ENCODE measurements around the gene STK32B. TPM values are rescaled to one million over a fixed set of nuclear protein-coding genes. Genes with fewer than 3 reads are reported as not detected.
A peak's percentile ranks its signal among the peaks of the same experiment; 100 is the strongest.
"Not testable (repeated sequence)": the region's sequence is repeated elsewhere in the genome, so short reads cannot be mapped to it uniquely, and the experiment has no call there.

The STK32B gene
- total RNA-seq (1 to 10 TPM in 5 of 6 donors, under 1 TPM in 1; 0.55 to 2.4 (median 1.4) TPM), polyA plus RNA-seq (1 to 10 TPM; 1.8 to 6.6 TPM)

DNA sequence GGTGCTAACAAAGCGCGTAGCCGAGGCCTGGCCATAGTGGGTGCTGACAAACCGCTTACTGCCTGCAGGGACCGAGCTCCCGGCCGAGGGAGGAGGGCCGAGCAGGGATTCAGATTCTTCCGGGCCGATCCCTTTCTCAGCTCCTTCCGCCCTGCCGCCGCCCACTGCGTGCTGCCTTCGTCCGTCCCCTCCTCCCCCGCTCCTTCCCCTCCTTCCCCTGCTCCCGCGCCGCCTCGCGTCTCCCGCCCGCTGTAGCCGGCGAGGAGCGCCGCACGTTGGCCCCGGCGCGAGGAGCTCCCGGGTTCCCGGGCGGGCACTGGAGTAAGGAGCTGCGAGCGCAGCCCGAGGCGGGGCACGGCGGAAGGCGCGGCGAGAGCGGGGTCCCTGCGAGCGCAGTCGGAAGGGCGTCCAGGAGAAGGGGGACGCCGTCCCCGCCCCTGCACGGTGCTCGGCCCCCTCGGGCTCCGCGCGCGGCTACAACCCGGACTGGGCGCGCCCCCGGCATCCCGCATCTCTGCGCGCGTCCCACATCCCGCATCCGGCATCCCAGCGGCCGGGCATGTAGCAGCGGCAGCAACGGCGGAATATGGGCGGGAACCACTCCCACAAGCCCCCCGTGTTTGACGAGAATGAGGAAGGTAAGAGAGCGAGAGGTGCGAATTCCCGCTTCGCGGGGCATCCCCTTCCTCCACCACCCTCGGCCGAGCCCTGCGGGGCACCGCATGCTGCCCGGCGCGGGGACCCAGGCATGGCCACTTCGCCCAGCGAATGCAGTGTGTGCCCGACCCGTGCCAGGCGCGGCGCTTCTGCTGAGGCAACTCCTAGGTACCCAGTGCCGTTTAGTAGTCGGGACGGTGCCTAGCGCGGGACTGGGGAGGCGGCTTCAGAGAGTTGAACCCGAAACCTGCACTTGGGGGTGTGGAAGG, at the start of gene STK32B:
STK32B (plus strand) TSS at position 203 of the 926 bp plus-strand sequence.
- TF ChIP-seq, protein P1, sequence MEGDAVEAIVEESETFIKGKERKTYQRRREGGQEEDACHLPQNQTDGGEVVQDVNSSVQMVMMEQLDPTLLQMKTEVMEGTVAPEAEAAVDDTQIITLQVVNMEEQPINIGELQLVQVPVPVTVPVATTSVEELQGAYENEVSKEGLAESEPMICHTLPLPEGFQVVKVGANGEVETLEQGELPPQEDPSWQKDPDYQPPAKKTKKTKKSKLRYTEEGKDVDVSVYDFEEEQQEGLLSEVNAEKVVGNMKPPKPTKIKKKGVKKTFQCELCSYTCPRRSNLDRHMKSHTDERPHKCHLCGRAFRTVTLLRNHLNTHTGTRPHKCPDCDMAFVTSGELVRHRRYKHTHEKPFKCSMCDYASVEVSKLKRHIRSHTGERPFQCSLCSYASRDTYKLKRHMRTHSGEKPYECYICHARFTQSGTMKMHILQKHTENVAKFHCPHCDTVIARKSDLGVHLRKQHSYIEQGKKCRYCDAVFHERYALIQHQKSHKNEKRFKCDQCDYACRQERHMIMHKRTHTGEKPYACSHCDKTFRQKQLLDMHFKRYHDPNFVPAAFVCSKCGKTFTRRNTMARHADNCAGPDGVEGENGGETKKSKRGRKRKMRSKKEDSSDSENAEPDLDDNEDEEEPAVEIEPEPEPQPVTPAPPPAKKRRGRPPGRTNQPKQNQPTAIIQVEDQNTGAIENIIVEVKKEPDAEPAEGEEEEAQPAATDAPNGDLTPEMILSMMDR (IDR thresholded peaks at IDR 0.05): no peak
- peak within 1 kb of the TSS; percentile 16 to 60 (median 36) for H3K4me3 ChIP-seq
- ATAC-seq (peak; percentile 76 to 81 (median 78)), FAIRE-seq (no peak), DNase-seq (peak; percentile 11 to 73 (median 38))
- no peaks in the 10 kb centered on the region for H3K27me3 ChIP-seq
- H3K36me3 ChIP-seq: no peaks in the 10 kb centered on the region
- H3K4me1 ChIP-seq: peaks cover 0 to 9% (median 4%) of the 10 kb centered on the region in 3 donors
- WGBS, 2 donors: 1 to 2% methylated on average over 67 to 103 of the region's 103 CpGs
- intact Hi-C loops (cut with DNase I): loop anchor here in 1 of 3 donors (5.0 to 10.0 kb wide), 2 partner anchors 91 to 763 kb away; no protein-coding TSS in a partner anchor
- no peaks in the 10 kb centered on the region for H3K9me3 ChIP-seq
- H3K27ac ChIP-seq: no peak within 1 kb of the TSS

DNA sequence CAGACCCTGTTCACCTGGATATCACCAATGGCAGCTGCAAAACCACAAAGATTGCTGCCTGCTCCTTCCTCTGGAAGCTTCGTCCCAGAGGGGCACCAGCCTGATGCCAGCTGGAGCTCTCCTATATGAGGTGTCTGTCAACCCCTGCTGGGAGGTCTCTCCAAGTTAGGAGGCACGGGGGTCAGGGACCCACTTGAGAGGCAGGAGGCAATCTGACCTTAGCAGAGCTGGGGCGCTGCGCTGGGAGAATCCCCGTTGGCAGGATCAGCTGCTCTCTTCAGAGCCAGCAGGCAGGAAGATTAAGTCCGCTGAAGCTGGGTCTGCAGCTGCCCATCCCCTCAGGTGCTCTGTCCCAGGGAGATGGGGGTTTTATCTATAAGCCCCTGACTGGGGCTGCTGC, 49.6 kb upstream of the STK32B start:
- FAIRE-seq; H3K27ac ChIP-seq; DNase-seq; ATAC-seq; H3K4me3 ChIP-seq; intact Hi-C loops (cut with DNase I); H3K4me1 ChIP-seq; H3K36me3 ChIP-seq; H3K9me3 ChIP-seq: not testable (repeated sequence)
- 62 to 64% methylated on average over 6 of the region's 6 CpGs for WGBS, 2 donors
- H3K27me3 ChIP-seq: peaks cover 0 to 10% (median 0%) of the 10 kb centered on the region in 4 donors

DNA sequence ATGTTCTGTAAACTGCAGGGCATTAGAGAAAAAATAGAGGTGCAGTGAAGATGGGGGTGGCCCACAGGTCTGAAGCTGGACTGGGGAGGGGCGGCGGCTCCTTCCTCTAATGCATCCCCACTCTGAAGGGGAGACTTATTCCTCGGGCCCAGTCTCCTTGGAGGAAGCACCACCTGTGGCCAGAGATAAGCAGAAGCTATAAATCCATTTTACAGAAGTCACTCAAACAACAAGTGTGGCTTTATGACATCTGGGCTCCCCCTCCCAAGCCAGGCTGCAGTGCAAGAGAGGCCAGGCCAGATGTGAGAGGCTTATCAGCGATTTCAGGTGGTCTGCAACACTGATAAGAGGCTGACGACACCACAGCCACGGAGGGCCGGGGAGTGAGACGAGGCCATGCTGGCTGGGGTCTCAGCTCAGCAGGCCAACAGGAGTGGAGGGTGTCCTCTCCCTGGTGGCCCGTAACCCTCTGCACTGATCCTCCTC, 47.9 kb upstream of the STK32B start:
- DNase-seq: no peak
- Histone ChIP-seq H3K36me3 (no peaks in the 10 kb centered on the region), H3K4me1 (no peaks in the 10 kb centered on the region), H3K9me3 (no peaks in the 10 kb centered on the region), H3K27me3 (peaks cover 0 to 10% (median 0%) of the 10 kb centered on the region in 4 donors), H3K27ac (no peak overlapping the region), H3K4me3 (no peak overlapping the region)
- TF ChIP-seq, protein P1 (IDR thresholded peaks at IDR 0.05): no peak
- WGBS, 2 donors: 43 to 49% methylated on average over 9 of the region's 9 CpGs
- FAIRE-seq: no peak
- no peak for ATAC-seq
- intact Hi-C loops (cut with DNase I): no loop called here

GRCh38 chr4:5003918-5004317, 47.4 kb upstream of the STK32B start:
- peaks cover 0 to 10% (median 0%) of the 10 kb centered on the region in 4 donors for H3K27me3 ChIP-seq
- no peaks in the 10 kb centered on the region for H3K36me3 ChIP-seq
- no peak overlapping the region for H3K27ac ChIP-seq
- intact Hi-C loops (cut with DNase I): no loop called here
- ATAC-seq (no peak), DNase-seq (no peak), FAIRE-seq (no peak)
- no peak overlapping the region for H3K4me3 ChIP-seq
- no peaks in the 10 kb centered on the region for H3K9me3 ChIP-seq
- no peaks in the 10 kb centered on the region for H3K4me1 ChIP-seq
- 53 to 59% methylated on average over 3 of the region's 3 CpGs for WGBS, 2 donors
- TF ChIP-seq, protein P1 (IDR thresholded peaks at IDR 0.05): no peak

- Histone ChIP-seq H3K27ac (no peak overlapping the region), H3K4me1 (no peaks in the 10 kb centered on the region), H3K4me3 (no peak overlapping the region), H3K9me3 (no peaks in the 10 kb centered on the region), H3K27me3 (peaks cover 0 to 10% (median 0%) of the 10 kb centered on the region in 4 donors), H3K36me3 (no peaks in the 10 kb centered on the region)
- DNase-seq (no peak), FAIRE-seq (no peak), ATAC-seq (no peak)
- intact Hi-C loops (cut with DNase I): no loop called here
- WGBS, 2 donors: 75 to 82% methylated on average over 8 of the region's 8 CpGs
- TF ChIP-seq, protein P1 (IDR thresholded peaks at IDR 0.05): no peak
Observed at GRCh38 chr4:5004496-5004895, 46.8 kb upstream of the STK32B start.

DNA sequence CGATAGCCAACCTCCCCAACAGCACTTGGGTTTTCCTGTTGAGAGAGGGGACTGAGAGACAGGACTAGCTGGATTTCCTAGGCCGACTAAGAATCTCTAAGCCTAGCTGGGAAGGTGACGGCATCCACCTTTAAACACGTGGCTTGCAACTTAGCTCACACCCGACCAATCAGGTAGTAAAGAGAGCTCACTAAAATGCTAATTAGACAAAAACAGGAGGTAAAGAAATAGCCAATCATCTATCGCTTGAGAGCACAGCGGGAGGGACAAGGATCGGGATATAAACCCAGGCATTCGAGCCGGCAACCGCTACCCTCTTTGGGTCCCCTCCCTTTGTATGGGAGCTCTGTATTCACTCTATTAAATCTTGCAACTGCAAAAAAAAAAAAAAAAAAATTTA, 44.3 kb upstream of the STK32B start:
- intact Hi-C loops (cut with DNase I); H3K9me3 ChIP-seq; FAIRE-seq; H3K4me3 ChIP-seq; H3K36me3 ChIP-seq; DNase-seq; ATAC-seq; H3K27ac ChIP-seq; H3K4me1 ChIP-seq: not testable (repeated sequence)
- WGBS, 2 donors: 61 to 74% methylated on average over 11 of the region's 11 CpGs
- peaks cover 0 to 10% (median 0%) of the 10 kb centered on the region in 4 donors for H3K27me3 ChIP-seq
